Measurements from ENCODE around the gene AHCTF1. TPM values are rescaled to one million over a fixed set of nuclear protein-coding genes. Genes with fewer than 3 reads are reported as not detected.
A peak's percentile ranks its signal among the peaks of the same experiment; 100 is the strongest.

Gene AHCTF1
- total RNA-seq, 1 donor from 2014 or later = 40.4 TPM

GRCh38 chr1:246969621-246970020, 37.9 kb upstream of the AHCTF1 start:
- H3K27me3 Mint-ChIP-seq (ENCODE audit: low read depth) = no peaks in the 10 kb centered on the region
- DNase-seq (ENCODE audit: low read depth, low spot score) = no peak
- H3K9me3 Mint-ChIP-seq = peaks cover 28% of the 10 kb centered on the region
- peaks cover 76% of the 10 kb centered on the region for H3K36me3 Mint-ChIP-seq (ENCODE audit: low read depth)
- H3K4me1 Mint-ChIP-seq = no peaks in the 10 kb centered on the region
- no peak overlapping the region for H3K27ac Mint-ChIP-seq (ENCODE audit: unreplicated experiment)
- TF ChIP-seq CTCF (conservative IDR thresholded peaks at IDR 0.05) = no peak
- H3K4me3 Mint-ChIP-seq = no peak overlapping the region

GRCh38 chr1:246966502-246966901, 34.8 kb upstream of the AHCTF1 start:
- Mint-ChIP-seq H3K9me3 (peaks cover 24% of the 10 kb centered on the region), H3K4me1 (no peaks in the 10 kb centered on the region), H3K36me3 (ENCODE audit: low read depth) (peaks cover 74% of the 10 kb centered on the region), H3K27me3 (ENCODE audit: low read depth) (no peaks in the 10 kb centered on the region), H3K27ac (ENCODE audit: unreplicated experiment) (no peak overlapping the region), H3K4me3 (no peak overlapping the region)
- DNase-seq (ENCODE audit: low read depth, low spot score) = no peak
- no peak for TF ChIP-seq CTCF (conservative IDR thresholded peaks at IDR 0.05)

- no peak overlapping the region for H3K27ac Mint-ChIP-seq (ENCODE audit: unreplicated experiment)
- no peak for TF ChIP-seq CTCF (conservative IDR thresholded peaks at IDR 0.05)
- H3K9me3 Mint-ChIP-seq = no peaks in the 10 kb centered on the region
- H3K4me3 Mint-ChIP-seq = no peak overlapping the region
- no peak for DNase-seq (ENCODE audit: low read depth, low spot score)
- peaks cover 52% of the 10 kb centered on the region for H3K36me3 Mint-ChIP-seq (ENCODE audit: low read depth)
- H3K4me1 Mint-ChIP-seq = no peaks in the 10 kb centered on the region
- no peaks in the 10 kb centered on the region for H3K27me3 Mint-ChIP-seq (ENCODE audit: low read depth)
Measured at GRCh38 chr1:246959944-246960693, 28.4 kb upstream of the AHCTF1 start.

- Mint-ChIP-seq H3K27me3 (ENCODE audit: low read depth) (no peaks in the 10 kb centered on the region), H3K36me3 (ENCODE audit: low read depth) (peaks cover 32% of the 10 kb centered on the region), H3K4me1 (no peaks in the 10 kb centered on the region), H3K9me3 (no peaks in the 10 kb centered on the region), H3K27ac (ENCODE audit: unreplicated experiment) (peak overlapping the region; percentile 22), H3K4me3 (no peak overlapping the region)
- TF ChIP-seq CTCF (conservative IDR thresholded peaks at IDR 0.05) = no peak
- DNase-seq (ENCODE audit: low read depth, low spot score) = no peak
Measured at GRCh38 chr1:246954126-246954525, 22.4 kb upstream of the AHCTF1 start.

- H3K4me1 Mint-ChIP-seq = peaks cover 6% of the 10 kb centered on the region
- H3K27me3 Mint-ChIP-seq (ENCODE audit: low read depth) = no peaks in the 10 kb centered on the region
- H3K27ac Mint-ChIP-seq (ENCODE audit: unreplicated experiment) = no peak overlapping the region
- no peak for DNase-seq (ENCODE audit: low read depth, low spot score)
- H3K9me3 Mint-ChIP-seq = no peaks in the 10 kb centered on the region
- H3K36me3 Mint-ChIP-seq (ENCODE audit: low read depth) = peaks cover 28% of the 10 kb centered on the region
- H3K4me3 Mint-ChIP-seq = no peak overlapping the region
- TF ChIP-seq CTCF (conservative IDR thresholded peaks at IDR 0.05) = no peak
Measured at GRCh38 chr1:246951413-246951812, 19.7 kb upstream of the AHCTF1 start.

Data from neural crest cell (in vitro differentiated cells).